ENCODE results near the gene CFAP97. TPM values are rescaled to one million over a fixed set of nuclear protein-coding genes. Genes with fewer than 3 reads are reported as not detected.

The CFAP97 gene
- total and polyA plus RNA-seq, 9 of the 15 experiments (the other 6 are each of a cell fraction or from before 2014, with no cell fraction given) = 17.3 to 57.8 (median 44.4) TPM

GRCh38 chr4:185182239-185182638 lies 21.6 kb downstream of the CFAP97 start:
- ATAC-seq (no peak), FAIRE-seq (no peak), DNase-seq (ENCODE audit: extremely low read depth in 1 of 4, low spot score in 3 of 4) (no peak)
- no peak overlapping the region for H3K9ac ChIP-seq (ENCODE audit: insufficient read depth in 1 of 2, low read depth in 2 of 2, low read length in 2 of 2)
- no peak overlapping the region for H2AFZ ChIP-seq (ENCODE audit: low read depth, low read length)
- no TSS peak for BruUV-seq (replicated peaks)
- in situ Hi-C loops (cut with MboI) = no loop called here
- no peaks in the 10 kb centered on the region for H3K9me3 ChIP-seq (replicated peaks; ENCODE audit: control insufficient read depth, insufficient read depth, low read depth, low read length)
- H4K20me1 ChIP-seq (replicated peaks; ENCODE audit: control insufficient read depth, insufficient read depth, low read length) = no peaks in the 10 kb centered on the region
- peaks cover 33% of the 10 kb centered on the region for H3K36me3 ChIP-seq (ENCODE audit: control insufficient read depth, insufficient read depth, low read length)
- no peaks in the 10 kb centered on the region for H3K27me3 ChIP-seq (ENCODE audit: control insufficient read depth in 2 of 2, insufficient read depth in 2 of 2, low read length in 2 of 2)
- H3K9me1 ChIP-seq (ENCODE audit: control insufficient read depth, insufficient read depth, low read length) = no peaks in the 10 kb centered on the region
- ChIA-PET CTCF (ENCODE audit: low intra/inter-chr PET ratio) (interaction anchor here (0.6 kb wide), 1 partner anchor 21 kb away, joined by 4 read pairs; no protein-coding TSS in a partner anchor), POLR2A (no interaction called here)
- H3K79me2 ChIP-seq (ENCODE audit: control insufficient read depth, insufficient read depth, low read length) = peaks cover 76% of the 10 kb centered on the region
- intact Hi-C loops (cut with micrococcal nuclease) = loop anchor here (2.0 kb wide), 2 partner anchors 47 to 143 kb away; no protein-coding TSS in a partner anchor
- no peak overlapping the region for H3K27ac ChIP-seq (ENCODE audit: extremely low read depth, low read depth, low read length)
- H3K4me3 ChIP-seq = no peak overlapping the region
- WGBS (ENCODE audit: insufficient coverage, low coverage, missing lambda C conversion rate) = 72% methylated on average over 2 of the region's 2 CpGs
- H3K4me2 ChIP-seq (ENCODE audit: insufficient read depth, low read length) = no peak overlapping the region
- H3K4me1 ChIP-seq (replicated peaks in 1 of 2; ENCODE audit: control insufficient read depth in 2 of 2, insufficient read depth in 2 of 2, low read length in 2 of 2) = no peaks in the 10 kb centered on the region; a peak in 1 of 5 replicates
- TF ChIP-seq ZNF589 (CRISPR knock-in tag; IDR thresholded peaks at IDR 0.05; ENCODE audit: low read depth) (no peak), HNRNPK (IDR thresholded peaks at IDR 0.05; ENCODE audit: low read depth, low read length, poor library complexity, severe bottlenecking) (no peak), SMARCE1 (IDR thresholded peaks at IDR 0.05) (no peak), SRSF7 (optimal IDR thresholded peaks at IDR 0.05; ENCODE audit: low read depth, low read length) (no peak), POLR2A (conservative IDR thresholded peaks at IDR 0.05) (no peak)
- TF ChIP-seq, protein P1, sequence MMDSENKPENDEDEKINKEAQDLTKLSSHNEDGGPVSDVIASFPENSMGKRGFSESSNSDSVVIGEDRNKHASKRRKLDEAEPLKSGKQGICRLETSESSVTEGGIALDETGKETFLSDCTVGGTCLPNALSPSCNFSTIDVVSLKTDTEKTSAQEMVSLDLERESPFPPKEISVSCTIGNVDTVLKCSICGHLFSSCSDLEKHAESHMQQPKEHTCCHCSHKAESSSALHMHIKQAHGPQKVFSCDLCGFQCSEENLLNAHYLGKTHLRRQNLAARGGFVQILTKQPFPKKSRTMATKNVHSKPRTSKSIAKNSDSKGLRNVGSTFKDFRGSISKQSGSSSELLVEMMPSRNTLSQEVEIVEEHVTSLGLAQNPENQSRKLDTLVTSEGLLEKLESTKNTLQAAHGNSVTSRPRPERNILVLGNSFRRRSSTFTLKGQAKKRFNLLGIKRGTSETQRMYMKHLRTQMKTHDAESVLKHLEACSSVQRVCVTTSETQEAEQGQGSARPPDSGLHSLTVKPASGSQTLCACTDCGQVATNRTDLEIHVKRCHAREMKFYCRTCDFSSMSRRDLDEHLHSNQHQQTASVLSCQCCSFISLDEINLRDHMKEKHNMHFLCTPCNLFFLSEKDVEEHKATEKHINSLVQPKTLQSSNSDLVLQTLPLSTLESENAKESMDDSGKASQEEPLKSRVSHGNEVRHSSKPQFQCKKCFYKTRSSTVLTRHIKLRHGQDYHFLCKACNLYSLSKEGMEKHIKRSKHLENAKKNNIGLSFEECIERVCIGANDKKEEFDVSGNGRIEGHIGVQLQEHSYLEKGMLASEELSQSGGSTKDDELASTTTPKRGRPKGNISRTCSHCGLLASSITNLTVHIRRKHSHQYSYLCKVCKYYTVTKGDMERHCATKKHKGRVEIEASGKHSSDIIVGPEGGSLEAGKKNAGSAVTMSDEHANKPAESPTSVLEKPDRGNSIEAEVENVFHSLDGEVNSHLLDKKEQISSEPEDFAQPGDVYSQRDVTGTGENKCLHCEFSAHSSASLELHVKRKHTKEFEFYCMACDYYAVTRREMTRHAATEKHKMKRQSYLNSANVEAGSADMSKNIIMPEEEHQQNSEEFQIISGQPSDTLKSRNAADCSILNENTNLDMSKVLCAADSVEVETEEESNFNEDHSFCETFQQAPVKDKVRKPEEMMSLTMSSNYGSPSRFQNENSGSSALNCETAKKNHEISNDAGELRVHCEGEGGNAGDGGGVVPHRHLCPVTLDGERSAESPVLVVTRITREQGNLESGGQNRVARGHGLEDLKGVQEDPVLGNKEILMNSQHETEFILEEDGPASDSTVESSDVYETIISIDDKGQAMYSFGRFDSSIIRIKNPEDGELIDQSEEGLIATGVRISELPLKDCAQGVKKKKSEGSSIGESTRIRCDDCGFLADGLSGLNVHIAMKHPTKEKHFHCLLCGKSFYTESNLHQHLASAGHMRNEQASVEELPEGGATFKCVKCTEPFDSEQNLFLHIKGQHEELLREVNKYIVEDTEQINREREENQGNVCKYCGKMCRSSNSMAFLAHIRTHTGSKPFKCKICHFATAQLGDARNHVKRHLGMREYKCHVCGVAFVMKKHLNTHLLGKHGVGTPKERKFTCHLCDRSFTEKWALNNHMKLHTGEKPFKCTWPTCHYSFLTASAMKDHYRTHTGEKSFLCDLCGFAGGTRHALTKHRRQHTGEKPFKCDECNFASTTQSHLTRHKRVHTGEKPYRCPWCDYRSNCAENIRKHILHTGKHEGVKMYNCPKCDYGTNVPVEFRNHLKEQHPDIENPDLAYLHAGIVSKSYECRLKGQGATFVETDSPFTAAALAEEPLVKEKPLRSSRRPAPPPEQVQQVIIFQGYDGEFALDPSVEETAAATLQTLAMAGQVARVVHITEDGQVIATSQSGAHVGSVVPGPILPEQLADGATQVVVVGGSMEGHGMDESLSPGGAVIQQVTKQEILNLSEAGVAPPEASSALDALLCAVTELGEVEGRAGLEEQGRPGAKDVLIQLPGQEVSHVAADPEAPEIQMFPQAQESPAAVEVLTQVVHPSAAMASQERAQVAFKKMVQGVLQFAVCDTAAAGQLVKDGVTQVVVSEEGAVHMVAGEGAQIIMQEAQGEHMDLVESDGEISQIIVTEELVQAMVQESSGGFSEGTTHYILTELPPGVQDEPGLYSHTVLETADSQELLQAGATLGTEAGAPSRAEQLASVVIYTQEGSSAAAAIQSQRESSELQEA (IDR thresholded peaks at IDR 0.05; ENCODE audit: low read depth) = no peak
- TF ChIP-seq, protein P2, sequence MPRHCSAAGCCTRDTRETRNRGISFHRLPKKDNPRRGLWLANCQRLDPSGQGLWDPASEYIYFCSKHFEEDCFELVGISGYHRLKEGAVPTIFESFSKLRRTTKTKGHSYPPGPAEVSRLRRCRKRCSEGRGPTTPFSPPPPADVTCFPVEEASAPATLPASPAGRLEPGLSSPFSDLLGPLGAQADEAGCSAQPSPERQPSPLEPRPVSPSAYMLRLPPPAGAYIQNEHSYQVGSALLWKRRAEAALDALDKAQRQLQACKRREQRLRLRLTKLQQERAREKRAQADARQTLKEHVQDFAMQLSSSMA (CRISPR knock-in tag; IDR thresholded peaks at IDR 0.05) = no peak
- TF ChIP-seq, protein P3, sequence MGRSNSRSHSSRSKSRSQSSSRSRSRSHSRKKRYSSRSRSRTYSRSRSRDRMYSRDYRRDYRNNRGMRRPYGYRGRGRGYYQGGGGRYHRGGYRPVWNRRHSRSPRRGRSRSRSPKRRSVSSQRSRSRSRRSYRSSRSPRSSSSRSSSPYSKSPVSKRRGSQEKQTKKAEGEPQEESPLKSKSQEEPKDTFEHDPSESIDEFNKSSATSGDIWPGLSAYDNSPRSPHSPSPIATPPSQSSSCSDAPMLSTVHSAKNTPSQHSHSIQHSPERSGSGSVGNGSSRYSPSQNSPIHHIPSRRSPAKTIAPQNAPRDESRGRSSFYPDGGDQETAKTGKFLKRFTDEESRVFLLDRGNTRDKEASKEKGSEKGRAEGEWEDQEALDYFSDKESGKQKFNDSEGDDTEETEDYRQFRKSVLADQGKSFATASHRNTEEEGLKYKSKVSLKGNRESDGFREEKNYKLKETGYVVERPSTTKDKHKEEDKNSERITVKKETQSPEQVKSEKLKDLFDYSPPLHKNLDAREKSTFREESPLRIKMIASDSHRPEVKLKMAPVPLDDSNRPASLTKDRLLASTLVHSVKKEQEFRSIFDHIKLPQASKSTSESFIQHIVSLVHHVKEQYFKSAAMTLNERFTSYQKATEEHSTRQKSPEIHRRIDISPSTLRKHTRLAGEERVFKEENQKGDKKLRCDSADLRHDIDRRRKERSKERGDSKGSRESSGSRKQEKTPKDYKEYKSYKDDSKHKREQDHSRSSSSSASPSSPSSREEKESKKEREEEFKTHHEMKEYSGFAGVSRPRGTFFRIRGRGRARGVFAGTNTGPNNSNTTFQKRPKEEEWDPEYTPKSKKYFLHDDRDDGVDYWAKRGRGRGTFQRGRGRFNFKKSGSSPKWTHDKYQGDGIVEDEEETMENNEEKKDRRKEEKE (IDR thresholded peaks at IDR 0.05; ENCODE audit: borderline replicate concordance in 1 of 2, control insufficient read depth in 1 of 2, low read depth in 2 of 2, low read length in 1 of 2) = no peak
